Osteoblast (primary cell): Measurements from ENCODE around the gene AFF2. TPM values are rescaled to one million over a fixed set of nuclear protein-coding genes. Genes with fewer than 3 reads are reported as not detected.

Experiments used
- DNase-seq: peaks from one replicate; pipeline ENCODE4 v3.0.0; 2011; ENCODE audit warnings: low spot score, mixed read lengths; ENCODE audit not compliant: insufficient read length; ENCODE audit errors: missing footprints
- H2AFZ ChIP-seq: 2 replicates; pipeline ENCODE4 v1.6.0; 2011; ENCODE audit warnings: mild to moderate bottlenecking, low read length
- H3K27ac ChIP-seq: 2 replicates; pipeline ENCODE4 v1.5.1; 2011; ENCODE audit warnings: mild to moderate bottlenecking, low read depth, low read length, moderate library complexity
- H3K27me3 ChIP-seq: 2 replicates; pipeline ENCODE4 v1.6.0; 2012; ENCODE audit warnings: mild to moderate bottlenecking, control low read depth, inconsistent platforms, low read length, moderate library complexity; ENCODE audit not compliant: insufficient read depth
- H3K36me3 ChIP-seq: 2 replicates; pipeline ENCODE4 v1.5.1; 2011; ENCODE audit warnings: mild to moderate bottlenecking, low read length, control low read depth, moderate library complexity; ENCODE audit not compliant: insufficient read depth
- H3K4me1 ChIP-seq: 2 replicates; pipeline ENCODE4 v1.5.1; 2011; ENCODE audit warnings: mild to moderate bottlenecking, low read length, control low read depth, moderate library complexity; ENCODE audit not compliant: insufficient read depth
- H3K4me2 ChIP-seq: 2 replicates; pipeline ENCODE4 v1.6.0; 2011; ENCODE audit warnings: mild to moderate bottlenecking, low read length; ENCODE audit not compliant: insufficient read depth
- H3K4me3 ChIP-seq: fragments of 200-600 bp; sonication (generic); 3 replicates; pipeline ENCODE4 v1.5.1; 2012; ENCODE audit warnings: mild to moderate bottlenecking, low read length, inconsistent platforms; ENCODE audit not compliant: insufficient read depth
- H3K79me2 ChIP-seq: 2 replicates; pipeline ENCODE4 v1.6.0; 2012; ENCODE audit warnings: mild to moderate bottlenecking, low read length, control low read depth, inconsistent platforms; ENCODE audit not compliant: insufficient read depth
- H3K9me3 ChIP-seq: 2 replicates; pipeline ENCODE4 v1.5.1; 2011; ENCODE audit warnings: low read depth, low read length, control low read depth
- H4K20me1 ChIP-seq: 2 replicates; pipeline ENCODE4 v1.6.0; 2012; ENCODE audit warnings: mild to moderate bottlenecking, low read length, control low read depth; ENCODE audit not compliant: insufficient read depth
- CTCF ChIP-seq: IDR thresholded peaks from 2 replicates; pipeline ENCODE4 v1.5.1; 2011; ENCODE audit warnings: mild to moderate bottlenecking, low read depth, low read length, moderate library complexity; ENCODE audit errors: extremely low read depth
- total RNA-seq: library from RNA; depleted of rRNA; stranded (reverse); fragments of >200 nt; gene quantifications from 2 replicates; pipeline ENCODE4 v1.2.3, GENCODE V29; 2012

Gene AFF2
- total RNA-seq, 1 donor, result 10.9 TPM

DNA sequence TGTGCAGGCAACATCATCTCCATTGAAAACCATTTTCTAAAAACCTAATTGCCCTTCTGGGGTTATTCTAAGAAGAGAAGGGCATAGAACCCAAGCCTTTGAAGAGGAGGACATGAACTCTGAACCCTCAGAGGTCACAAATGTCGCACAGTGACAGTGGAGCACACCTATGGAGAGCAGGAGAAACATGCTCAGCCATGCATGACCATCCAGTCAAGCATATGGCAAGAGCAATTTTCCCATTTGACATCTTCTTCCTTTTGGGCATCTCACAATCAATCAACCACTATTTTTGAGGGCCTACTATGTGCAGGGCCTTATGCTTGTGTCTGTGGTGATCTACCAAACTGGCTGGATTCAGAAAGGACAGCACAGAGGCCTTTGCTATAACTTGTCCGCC is 30.1 kb upstream of the AFF2 start:
- H3K9me3 ChIP-seq, result no peaks in the 10 kb centered on the region
- H2AFZ ChIP-seq, result no peak overlapping the region
- no peaks in the 10 kb centered on the region for H3K79me2 ChIP-seq
- no peaks in the 10 kb centered on the region for H3K4me1 ChIP-seq
- H3K27me3 ChIP-seq, result no peaks in the 10 kb centered on the region
- H3K4me3 ChIP-seq, result no peak overlapping the region
- no peak for TF ChIP-seq CTCF
- no peak overlapping the region for H3K27ac ChIP-seq
- no peaks in the 10 kb centered on the region for H3K36me3 ChIP-seq
- DNase-seq, result no peak
- no peaks in the 10 kb centered on the region for H4K20me1 ChIP-seq
- H3K4me2 ChIP-seq, result no peak overlapping the region

- no peak for DNase-seq
- H3K4me1 ChIP-seq, result no peaks in the 10 kb centered on the region
- no peak overlapping the region for H2AFZ ChIP-seq
- H3K9me3 ChIP-seq, result no peaks in the 10 kb centered on the region
- H3K27me3 ChIP-seq, result no peaks in the 10 kb centered on the region
- TF ChIP-seq CTCF, result no peak
- H3K4me3 ChIP-seq, result no peak overlapping the region
- H3K79me2 ChIP-seq, result no peaks in the 10 kb centered on the region
- H4K20me1 ChIP-seq, result no peaks in the 10 kb centered on the region
- H3K36me3 ChIP-seq, result no peaks in the 10 kb centered on the region
- no peak overlapping the region for H3K4me2 ChIP-seq
- no peak overlapping the region for H3K27ac ChIP-seq
Measured at GRCh38 chrX:148474030-148474429, 26.4 kb upstream of the AFF2 start.

DNA sequence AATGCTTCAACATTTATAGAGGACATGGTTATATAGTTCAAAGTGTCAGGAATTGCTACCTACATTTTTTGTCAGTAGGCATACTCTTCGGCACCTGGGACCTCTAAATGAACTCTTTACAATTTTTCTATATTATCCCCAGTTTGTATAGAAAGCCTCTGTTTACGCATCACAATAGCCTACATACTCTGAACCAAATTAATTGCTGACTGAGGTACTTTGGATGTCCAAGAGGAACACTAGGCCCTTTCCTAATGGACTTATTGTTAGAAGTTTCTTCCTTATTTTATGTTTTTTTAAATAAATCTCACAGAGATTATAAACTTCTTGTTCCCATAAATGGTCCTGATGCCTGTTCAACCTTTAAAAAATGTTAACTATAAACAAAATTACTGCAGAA is 8.4 kb upstream of the AFF2 start:
- Histone ChIP-seq H3K9me3 (no peaks in the 10 kb centered on the region), H3K27ac (no peak overlapping the region), H3K4me2 (no peak overlapping the region), H3K4me1 (no peaks in the 10 kb centered on the region), H3K4me3 (no peak overlapping the region), H2AFZ (no peak overlapping the region), H4K20me1 (no peaks in the 10 kb centered on the region), H3K27me3 (no peaks in the 10 kb centered on the region), H3K36me3 (no peaks in the 10 kb centered on the region), H3K79me2 (no peaks in the 10 kb centered on the region)
- no peak for TF ChIP-seq CTCF
- DNase-seq, result no peak

- H3K79me2 ChIP-seq, result no peaks in the 10 kb centered on the region
- no peaks in the 10 kb centered on the region for H3K4me1 ChIP-seq
- no peak overlapping the region for H3K4me3 ChIP-seq
- H3K4me2 ChIP-seq, result no peak overlapping the region
- no peak for DNase-seq
- no peak for TF ChIP-seq CTCF
- no peaks in the 10 kb centered on the region for H3K36me3 ChIP-seq
- H4K20me1 ChIP-seq, result no peaks in the 10 kb centered on the region
- H3K27ac ChIP-seq, result no peak overlapping the region
- no peaks in the 10 kb centered on the region for H3K9me3 ChIP-seq
- H2AFZ ChIP-seq, result no peak overlapping the region
- H3K27me3 ChIP-seq, result no peaks in the 10 kb centered on the region
Measured at GRCh38 chrX:148495176-148495575, 5.2 kb upstream of the AFF2 start.
